Measurements from ENCODE around the gene SPG11.
A peak's percentile ranks its signal among the peaks of the same experiment; 100 is the strongest.

SPG11 gene

GRCh38 chr15:44682211-44682610 is 18.7 kb upstream of the SPG11 start:
- TF ChIP-seq, protein P1, sequence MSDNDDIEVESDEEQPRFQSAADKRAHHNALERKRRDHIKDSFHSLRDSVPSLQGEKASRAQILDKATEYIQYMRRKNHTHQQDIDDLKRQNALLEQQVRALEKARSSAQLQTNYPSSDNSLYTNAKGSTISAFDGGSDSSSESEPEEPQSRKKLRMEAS (IDR thresholded peaks at IDR 0.05; ENCODE audit: low read depth, low read length): no peak
- TF ChIP-seq MYC (IDR thresholded peaks at IDR 0.05; ENCODE audit: low read depth, low read length) (no peak), POLR2A (IDR thresholded peaks at IDR 0.05; ENCODE audit: extremely low read depth, insufficient read length) (no peak), CTCF (IDR thresholded peaks at IDR 0.05; ENCODE audit: low read depth, low read length) (no peak)
- peak; percentile 57 for DNase-seq (ENCODE audit: low read depth)

GRCh38 chr15:44676676-44677075 is 13.2 kb upstream of the SPG11 start:
- no peak overlapping the region for H3K4me3 ChIP-seq (ENCODE audit: low read depth, low read length)
- DNase-seq (ENCODE audit: low read depth): no peak
- TF ChIP-seq MYC (IDR thresholded peaks at IDR 0.05; ENCODE audit: low read depth, low read length) (no peak), POLR2A (IDR thresholded peaks at IDR 0.05; ENCODE audit: extremely low read depth, insufficient read length) (no peak), CTCF (IDR thresholded peaks at IDR 0.05; ENCODE audit: low read depth, low read length) (no peak)
- TF ChIP-seq, protein P1 (IDR thresholded peaks at IDR 0.05; ENCODE audit: low read depth, low read length): no peak

More at GRCh38 chr15:44682211-44682610, 18.7 kb upstream of the SPG11 start:
- no peak overlapping the region for H3K4me3 ChIP-seq (ENCODE audit: low read depth, low read length)

DNA sequence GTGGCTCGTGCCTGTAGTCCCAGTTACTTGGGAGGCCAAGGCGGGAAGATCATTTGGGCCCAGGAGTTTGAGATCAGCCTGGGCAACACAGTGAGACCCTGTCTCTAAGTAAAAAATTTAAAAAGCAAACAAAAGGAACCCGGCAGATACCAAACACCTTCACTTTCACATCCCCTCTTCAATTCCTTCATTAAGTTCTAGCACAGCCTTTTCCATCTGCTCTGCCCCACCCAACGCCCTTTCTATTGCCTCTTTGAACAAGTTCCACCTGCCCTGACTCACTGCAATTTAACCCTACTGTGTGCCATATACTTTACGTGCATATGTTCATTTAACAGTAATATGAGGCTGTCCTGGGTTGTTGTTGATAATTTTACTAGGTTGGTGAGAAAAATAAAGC is 12.4 kb upstream of the SPG11 start:
- no peak overlapping the region for H3K4me3 ChIP-seq (ENCODE audit: low read depth, low read length)
- DNase-seq (ENCODE audit: low read depth): no peak
- TF ChIP-seq POLR2A (IDR thresholded peaks at IDR 0.05; ENCODE audit: extremely low read depth, insufficient read length) (no peak), CTCF (IDR thresholded peaks at IDR 0.05; ENCODE audit: low read depth, low read length) (no peak), MYC (IDR thresholded peaks at IDR 0.05; ENCODE audit: low read depth, low read length) (no peak)
- TF ChIP-seq, protein P1 (IDR thresholded peaks at IDR 0.05; ENCODE audit: low read depth, low read length): no peak

- no peak for DNase-seq (ENCODE audit: low read depth)
- H3K4me3 ChIP-seq (ENCODE audit: low read depth, low read length): no peak overlapping the region
- TF ChIP-seq, protein P1 (IDR thresholded peaks at IDR 0.05; ENCODE audit: low read depth, low read length): no peak
- TF ChIP-seq MYC (IDR thresholded peaks at IDR 0.05; ENCODE audit: low read depth, low read length) (no peak), CTCF (IDR thresholded peaks at IDR 0.05; ENCODE audit: low read depth, low read length) (no peak), POLR2A (IDR thresholded peaks at IDR 0.05; ENCODE audit: extremely low read depth, insufficient read length) (no peak)
These were observed 10.2 kb upstream of the SPG11 start for GRCh38 chr15:44673639-44674038.

DNA sequence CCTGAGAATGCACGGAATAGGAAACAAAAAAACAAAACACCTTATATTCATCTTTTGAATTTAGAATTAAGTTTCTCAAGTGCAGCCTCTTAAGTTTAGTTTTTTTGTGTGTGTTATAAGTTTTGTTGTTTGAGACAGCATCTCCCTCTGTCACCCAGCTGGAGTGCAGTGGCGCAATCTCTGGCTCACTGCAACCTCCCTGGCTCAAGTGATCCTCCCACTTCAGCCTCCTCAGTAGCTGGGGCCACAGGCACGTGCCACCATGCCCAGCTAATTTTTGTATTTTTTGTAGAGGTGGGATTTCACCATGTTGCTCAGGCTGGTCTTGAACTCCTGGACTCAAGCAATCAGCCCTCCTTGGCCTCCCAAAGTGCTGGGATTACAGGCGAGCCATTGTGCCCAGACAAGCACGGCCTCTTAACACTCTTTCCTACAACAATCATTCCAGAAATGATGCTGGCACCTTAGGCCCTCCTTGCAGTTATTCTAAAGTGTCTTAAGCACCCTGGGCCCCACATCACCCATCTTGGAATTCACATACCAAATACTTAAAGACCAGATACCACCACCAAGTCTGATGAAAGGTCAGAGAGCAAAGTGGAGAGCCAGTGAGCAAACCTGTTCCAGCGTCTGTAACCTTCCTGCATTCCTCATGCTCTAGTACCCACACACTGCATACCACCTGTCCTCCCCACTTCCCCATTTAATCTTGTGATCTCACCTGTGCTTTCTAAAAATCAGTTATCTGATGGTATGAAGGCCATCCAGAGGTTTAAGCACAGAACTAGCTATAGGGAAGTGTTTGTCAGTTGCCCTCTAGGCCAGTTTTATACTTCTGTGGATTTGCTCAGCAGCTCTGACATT is 6.9 kb upstream of the SPG11 start:
- H3K4me3 ChIP-seq (ENCODE audit: low read depth, low read length): no peak overlapping the region
- no peak for DNase-seq (ENCODE audit: low read depth)
- no peak for TF ChIP-seq MYC (IDR thresholded peaks at IDR 0.05; ENCODE audit: low read depth, low read length)
- TF ChIP-seq, protein P1 (IDR thresholded peaks at IDR 0.05; ENCODE audit: low read depth, low read length): no peak
- TF ChIP-seq POLR2A (IDR thresholded peaks at IDR 0.05; ENCODE audit: extremely low read depth, insufficient read length): no peak
- no peak for TF ChIP-seq CTCF (IDR thresholded peaks at IDR 0.05; ENCODE audit: low read depth, low read length)
